Testis (tissue), 3 donors: ENCODE data around the gene DNAJB8. TPM values are rescaled to one million over a fixed set of nuclear protein-coding genes. Genes with fewer than 3 reads are reported as not detected.

Experiments used
- DNase-seq: peaks from one replicate; pipeline ENCODE4 v3.0.0-alpha.2; 2019
- H3K27ac ChIP-seq, 2 donors: fragments of 200-600 bp; sonication (generic); one replicate each; pipeline ENCODE4 v1.5.1; 2019
- H3K27me3 ChIP-seq: fragments of 200-600 bp; sonication (generic); one replicate; pipeline ENCODE4 v1.5.1; 2019
- H3K36me3 ChIP-seq: fragments of 200-600 bp; sonication (generic); one replicate; pipeline ENCODE4 v1.5.1; 2017; ENCODE audit warnings: low read depth; ENCODE audit errors: missing control alignments
- H3K4me1 ChIP-seq: fragments of 200-600 bp; sonication (generic); one replicate; pipeline ENCODE4 v1.5.1; 2019
- H3K4me3 ChIP-seq, 2 donors: fragments of 200-600 bp; sonication (generic); one replicate each; pipeline ENCODE4 v1.5.1; 2017 to 2019
- H3K9me3 ChIP-seq: fragments of 200-600 bp; sonication (generic); one replicate; pipeline ENCODE4 v1.5.1; 2017
- POLR2A ChIP-seq: fragments of 450-650 bp; IDR thresholded peaks from one replicate; pipeline ENCODE4 v1.6.1; 2017; ENCODE audit warnings: antibody characterized with exemption, mild to moderate bottlenecking, moderate library complexity
- WGBS, 2 donors: methylation state at CpG; one replicate each; pipeline ENCODE4 v1.1.5; 2018; 5-methylcytosine and 5-hydroxymethylcytosine counted together
- intact Hi-C: fragments of 100-400 bp; cut with DNase I; formaldehyde crosslinking; loops from one replicate; pipeline ENCODE4 v1.15.1; 2023; ENCODE audit warnings: low total_unique reads
- polyA plus RNA-seq: library from polyadenylated mRNA; stranded (reverse); fragments of 350-450 nt; fragmentation: Illumina TruSeq; extraction: RNeasy Lipid Tissue Mini Kit (QIAGEN cat#74804); gene quantifications from one replicate; pipeline ENCODE4 v1.2.3, GENCODE V29; 2014; ENCODE audit warnings: low read depth, low replicate concordance; ENCODE audit not compliant: insufficient read depth
- total RNA-seq, 2 donors: library from RNA; depleted of rRNA; stranded (reverse); fragments of >200 nt; gene quantifications; one replicate each; pipeline ENCODE4 v1.2.3, GENCODE V29; 2016
- TF ChIP-seq, protein P1 (sequence below), 3 experiments: fragments of 450-650 bp in 2 of 3; fragments of 200-600 bp in 1 of 3; sonication (generic) in 1 of 3; IDR thresholded peaks; one replicate each; pipeline ENCODE4 v1.5.1; 2016 to 2019; ENCODE audit warnings: antibody characterized with exemption in 3 of 3, mild to moderate bottlenecking in 2 of 3, moderate library complexity in 1 of 3

DNAJB8 gene
- total and polyA plus RNA-seq, 3 donors from 2014 or later, result 18.3 to 75.0 (median 46.0) TPM

GRCh38 chr3:128456776-128457715, 9.6 kb downstream of the DNAJB8 start:
- no peaks in the 10 kb centered on the region for H3K36me3 ChIP-seq
- no peaks in the 10 kb centered on the region for H3K9me3 ChIP-seq
- intact Hi-C loops, result no loop called here
- DNase-seq, result no peak
- H3K27ac ChIP-seq, result no peak overlapping the region
- H3K4me3 ChIP-seq, result no peak overlapping the region
- no peak for TF ChIP-seq POLR2A
- TF ChIP-seq, protein P1, sequence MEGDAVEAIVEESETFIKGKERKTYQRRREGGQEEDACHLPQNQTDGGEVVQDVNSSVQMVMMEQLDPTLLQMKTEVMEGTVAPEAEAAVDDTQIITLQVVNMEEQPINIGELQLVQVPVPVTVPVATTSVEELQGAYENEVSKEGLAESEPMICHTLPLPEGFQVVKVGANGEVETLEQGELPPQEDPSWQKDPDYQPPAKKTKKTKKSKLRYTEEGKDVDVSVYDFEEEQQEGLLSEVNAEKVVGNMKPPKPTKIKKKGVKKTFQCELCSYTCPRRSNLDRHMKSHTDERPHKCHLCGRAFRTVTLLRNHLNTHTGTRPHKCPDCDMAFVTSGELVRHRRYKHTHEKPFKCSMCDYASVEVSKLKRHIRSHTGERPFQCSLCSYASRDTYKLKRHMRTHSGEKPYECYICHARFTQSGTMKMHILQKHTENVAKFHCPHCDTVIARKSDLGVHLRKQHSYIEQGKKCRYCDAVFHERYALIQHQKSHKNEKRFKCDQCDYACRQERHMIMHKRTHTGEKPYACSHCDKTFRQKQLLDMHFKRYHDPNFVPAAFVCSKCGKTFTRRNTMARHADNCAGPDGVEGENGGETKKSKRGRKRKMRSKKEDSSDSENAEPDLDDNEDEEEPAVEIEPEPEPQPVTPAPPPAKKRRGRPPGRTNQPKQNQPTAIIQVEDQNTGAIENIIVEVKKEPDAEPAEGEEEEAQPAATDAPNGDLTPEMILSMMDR (IDR thresholded peaks at IDR 0.05), result no peak
- no peaks in the 10 kb centered on the region for H3K27me3 ChIP-seq
- H3K4me1 ChIP-seq, result no peaks in the 10 kb centered on the region
- WGBS, 2 donors, result 73 to 77% methylated on average over 21 to 27 of the region's 27 CpGs

DNA sequence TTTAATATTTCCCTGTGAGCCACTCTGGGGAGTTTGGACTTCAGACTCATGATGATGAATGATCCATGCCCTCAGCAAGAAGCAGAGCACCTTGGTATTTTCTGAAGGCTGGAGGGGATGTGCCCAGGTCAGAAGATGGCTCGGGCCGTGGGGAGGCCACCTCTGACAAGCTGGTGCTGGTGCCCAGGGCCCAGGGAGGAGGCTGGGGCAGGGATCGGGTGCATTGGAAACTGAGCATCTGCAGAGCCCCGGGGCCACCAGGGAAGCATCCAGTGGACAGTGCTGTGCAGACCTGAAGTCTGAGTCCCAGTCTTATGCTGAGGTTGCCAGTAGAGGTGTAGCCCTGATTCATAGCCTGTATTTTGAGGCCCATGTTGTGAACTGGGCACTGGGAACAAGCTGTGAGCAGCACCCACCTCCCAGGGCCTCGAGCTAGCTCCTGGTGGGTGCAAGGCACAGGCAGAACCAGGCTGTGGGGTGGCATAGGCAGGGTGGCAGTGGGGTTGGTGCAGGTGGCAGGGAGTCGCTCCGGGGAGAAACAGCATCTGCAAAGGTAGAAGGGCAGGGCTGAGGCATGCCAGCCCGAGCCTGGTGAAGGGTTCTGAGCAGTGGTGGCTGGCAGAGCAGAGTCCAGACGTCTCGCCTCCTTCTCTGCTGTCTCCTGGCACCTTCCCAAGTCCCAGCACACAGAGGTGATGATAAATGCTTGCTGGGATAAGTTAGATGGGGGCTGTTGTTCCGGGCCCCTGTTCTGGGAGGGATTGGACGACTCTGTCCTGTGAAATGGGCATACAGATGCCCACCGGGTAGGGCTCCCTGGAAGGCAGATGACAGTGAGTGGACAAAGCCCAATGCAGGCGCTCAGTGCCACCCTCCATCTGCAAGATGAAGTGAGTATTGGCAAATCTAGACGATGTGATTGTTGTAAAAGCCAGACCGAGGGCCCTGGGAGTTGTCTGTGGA, 10.6 kb downstream of the DNAJB8 start:
- Histone ChIP-seq H3K9me3 (no peaks in the 10 kb centered on the region), H3K4me3 (no peak overlapping the region), H3K27me3 (no peaks in the 10 kb centered on the region), H3K27ac (no peak overlapping the region), H3K4me1 (no peaks in the 10 kb centered on the region), H3K36me3 (no peaks in the 10 kb centered on the region)
- 72 to 79% methylated on average over 13 to 16 of the region's 16 CpGs for WGBS, 2 donors
- intact Hi-C loops, result no loop called here
- TF ChIP-seq, protein P1 (IDR thresholded peaks at IDR 0.05), result no peak
- no peak for TF ChIP-seq POLR2A
- no peak for DNase-seq

DNA sequence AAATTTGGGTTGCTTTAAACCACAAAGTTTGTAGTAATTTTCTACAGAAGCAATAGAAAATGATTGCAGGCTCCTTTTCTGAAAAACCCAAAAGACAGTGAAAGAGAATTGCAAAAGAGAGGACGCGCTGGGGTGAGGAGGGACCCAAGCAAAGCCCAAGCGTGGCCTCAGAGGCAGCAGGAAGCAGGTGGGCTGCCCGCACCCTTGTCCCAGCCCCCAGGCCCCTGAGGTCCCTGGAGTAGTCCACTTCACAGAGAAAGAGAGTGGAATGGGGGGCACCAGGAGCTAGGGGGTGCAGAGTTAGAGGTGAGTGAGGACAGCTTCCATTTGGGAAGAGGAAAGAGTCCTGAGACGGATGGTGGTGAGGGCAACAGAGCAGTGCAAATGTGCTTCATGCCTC, 11.6 kb downstream of the DNAJB8 start:
- H3K27ac ChIP-seq, result no peak overlapping the region
- TF ChIP-seq, protein P1 (IDR thresholded peaks at IDR 0.05), result no peak
- no peak for TF ChIP-seq POLR2A
- H3K27me3 ChIP-seq, result no peaks in the 10 kb centered on the region
- WGBS, 2 donors, result 75 to 82% methylated on average over 5 of the region's 5 CpGs
- H3K9me3 ChIP-seq, result no peaks in the 10 kb centered on the region
- no peak for DNase-seq
- no peaks in the 10 kb centered on the region for H3K4me1 ChIP-seq
- intact Hi-C loops, result no loop called here
- H3K4me3 ChIP-seq, result no peak overlapping the region
- no peaks in the 10 kb centered on the region for H3K36me3 ChIP-seq

DNA sequence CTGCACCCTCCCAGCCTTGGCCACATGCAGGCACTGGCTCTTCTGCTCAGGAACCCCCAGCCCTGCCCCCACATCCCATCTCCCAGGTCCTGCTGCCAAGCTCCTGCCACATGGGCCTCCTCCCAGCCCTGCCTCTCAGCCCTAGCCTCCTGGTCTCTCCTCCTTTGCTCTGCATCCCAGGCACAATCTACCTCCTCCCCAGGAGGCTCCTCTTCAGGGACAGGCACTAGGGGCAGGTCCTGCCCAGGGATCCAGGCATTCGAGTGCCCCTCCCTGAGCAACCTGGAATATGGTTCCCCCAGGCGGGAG, 12.4 kb downstream of the DNAJB8 start:
- Histone ChIP-seq H3K27ac (no peak overlapping the region), H3K9me3 (no peaks in the 10 kb centered on the region), H3K36me3 (no peaks in the 10 kb centered on the region), H3K4me3 (no peak overlapping the region), H3K27me3 (no peaks in the 10 kb centered on the region), H3K4me1 (no peaks in the 10 kb centered on the region)
- intact Hi-C loops, result no loop called here
- no peak for DNase-seq
- WGBS, 2 donors, result 60 to 97% methylated on average over 1 to 2 of the region's 2 CpGs
- TF ChIP-seq, protein P1 (IDR thresholded peaks at IDR 0.05), result no peak
- TF ChIP-seq POLR2A, result no peak
